Loucy (cell line): ENCODE data around the gene TMEM86A.

Source experiments
- EZH2phosphoT487 ChIP-seq: fragments of 200-600 bp; IDR thresholded peaks from 2 replicates; pipeline ENCODE4 v1.6.1; 2018; ENCODE audit warnings: antibody characterized with exemption, mild to moderate bottlenecking, moderate library complexity, borderline replicate concordance
- TF ChIP-seq, protein P1 (sequence below): fragments of 200-600 bp; sonication (generic); conservative IDR thresholded peaks from 2 replicates; pipeline ENCODE4 v1.5.1; 2014; ENCODE audit warnings: mild to moderate bottlenecking, antibody characterized with exemption, low read length

DNA sequence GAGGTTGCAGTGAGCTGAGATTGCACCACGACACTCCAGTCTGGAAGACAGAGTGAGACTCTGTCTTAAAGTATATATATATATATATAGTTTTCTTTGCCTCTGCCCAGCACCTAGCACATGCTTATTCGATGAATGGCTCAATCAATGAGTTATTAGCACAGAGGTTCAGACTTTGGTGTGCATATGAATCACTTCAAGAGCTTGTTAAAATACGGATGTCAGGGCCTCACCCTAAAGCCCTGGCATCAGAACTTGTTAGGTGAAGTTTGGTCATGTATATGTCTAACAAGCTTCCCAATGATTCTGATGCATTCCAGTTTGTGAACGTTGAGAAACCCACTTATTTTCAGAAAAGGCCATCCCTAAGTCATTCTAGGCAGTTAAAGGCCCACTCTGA, 21.8 kb upstream of the TMEM86A start:
- TF ChIP-seq, protein P1, sequence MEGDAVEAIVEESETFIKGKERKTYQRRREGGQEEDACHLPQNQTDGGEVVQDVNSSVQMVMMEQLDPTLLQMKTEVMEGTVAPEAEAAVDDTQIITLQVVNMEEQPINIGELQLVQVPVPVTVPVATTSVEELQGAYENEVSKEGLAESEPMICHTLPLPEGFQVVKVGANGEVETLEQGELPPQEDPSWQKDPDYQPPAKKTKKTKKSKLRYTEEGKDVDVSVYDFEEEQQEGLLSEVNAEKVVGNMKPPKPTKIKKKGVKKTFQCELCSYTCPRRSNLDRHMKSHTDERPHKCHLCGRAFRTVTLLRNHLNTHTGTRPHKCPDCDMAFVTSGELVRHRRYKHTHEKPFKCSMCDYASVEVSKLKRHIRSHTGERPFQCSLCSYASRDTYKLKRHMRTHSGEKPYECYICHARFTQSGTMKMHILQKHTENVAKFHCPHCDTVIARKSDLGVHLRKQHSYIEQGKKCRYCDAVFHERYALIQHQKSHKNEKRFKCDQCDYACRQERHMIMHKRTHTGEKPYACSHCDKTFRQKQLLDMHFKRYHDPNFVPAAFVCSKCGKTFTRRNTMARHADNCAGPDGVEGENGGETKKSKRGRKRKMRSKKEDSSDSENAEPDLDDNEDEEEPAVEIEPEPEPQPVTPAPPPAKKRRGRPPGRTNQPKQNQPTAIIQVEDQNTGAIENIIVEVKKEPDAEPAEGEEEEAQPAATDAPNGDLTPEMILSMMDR: no peak
- TF ChIP-seq EZH2phosphoT487: no peak
